Panc1 (cell line): ENCODE results near the gene PCLO.

Experiments
- SIN3A ChIP-seq: IDR thresholded peaks from 2 replicates; pipeline ENCODE4 v1.6.1; 2012; ENCODE audit warnings: low read depth, mild to moderate bottlenecking, low read length, moderate library complexity, borderline replicate concordance; ENCODE audit not compliant: insufficient read depth
- TF ChIP-seq, protein P1 (sequence below): fragments of 450-650 bp; IDR thresholded peaks from 2 replicates; pipeline ENCODE4 v1.5.1; 2017; ENCODE audit warnings: mild to moderate bottlenecking

DNA sequence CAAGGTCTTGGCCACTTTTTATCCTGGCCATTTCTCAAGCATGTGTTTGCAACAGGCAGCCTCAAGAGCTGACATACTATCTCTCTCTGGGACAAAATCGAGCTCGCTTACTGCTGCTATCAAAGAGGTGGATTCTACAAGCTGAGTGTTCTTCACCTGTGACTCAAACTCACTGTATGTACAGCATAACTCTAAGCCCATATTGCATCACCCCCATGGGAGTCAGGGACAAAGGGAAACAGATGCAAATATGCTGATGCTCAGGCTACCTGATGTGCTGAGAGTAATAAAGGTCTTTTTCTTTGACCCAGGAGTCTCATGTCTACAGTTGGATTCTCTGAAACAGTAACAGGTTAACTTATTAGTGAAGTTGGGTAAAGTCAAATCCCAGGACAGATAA is 45.2 kb downstream of the PCLO start:
- TF ChIP-seq, protein P1, sequence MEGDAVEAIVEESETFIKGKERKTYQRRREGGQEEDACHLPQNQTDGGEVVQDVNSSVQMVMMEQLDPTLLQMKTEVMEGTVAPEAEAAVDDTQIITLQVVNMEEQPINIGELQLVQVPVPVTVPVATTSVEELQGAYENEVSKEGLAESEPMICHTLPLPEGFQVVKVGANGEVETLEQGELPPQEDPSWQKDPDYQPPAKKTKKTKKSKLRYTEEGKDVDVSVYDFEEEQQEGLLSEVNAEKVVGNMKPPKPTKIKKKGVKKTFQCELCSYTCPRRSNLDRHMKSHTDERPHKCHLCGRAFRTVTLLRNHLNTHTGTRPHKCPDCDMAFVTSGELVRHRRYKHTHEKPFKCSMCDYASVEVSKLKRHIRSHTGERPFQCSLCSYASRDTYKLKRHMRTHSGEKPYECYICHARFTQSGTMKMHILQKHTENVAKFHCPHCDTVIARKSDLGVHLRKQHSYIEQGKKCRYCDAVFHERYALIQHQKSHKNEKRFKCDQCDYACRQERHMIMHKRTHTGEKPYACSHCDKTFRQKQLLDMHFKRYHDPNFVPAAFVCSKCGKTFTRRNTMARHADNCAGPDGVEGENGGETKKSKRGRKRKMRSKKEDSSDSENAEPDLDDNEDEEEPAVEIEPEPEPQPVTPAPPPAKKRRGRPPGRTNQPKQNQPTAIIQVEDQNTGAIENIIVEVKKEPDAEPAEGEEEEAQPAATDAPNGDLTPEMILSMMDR = no peak
- no peak for TF ChIP-seq SIN3A
